ENCODE results near the gene FPGS.

The FPGS gene

DNA sequence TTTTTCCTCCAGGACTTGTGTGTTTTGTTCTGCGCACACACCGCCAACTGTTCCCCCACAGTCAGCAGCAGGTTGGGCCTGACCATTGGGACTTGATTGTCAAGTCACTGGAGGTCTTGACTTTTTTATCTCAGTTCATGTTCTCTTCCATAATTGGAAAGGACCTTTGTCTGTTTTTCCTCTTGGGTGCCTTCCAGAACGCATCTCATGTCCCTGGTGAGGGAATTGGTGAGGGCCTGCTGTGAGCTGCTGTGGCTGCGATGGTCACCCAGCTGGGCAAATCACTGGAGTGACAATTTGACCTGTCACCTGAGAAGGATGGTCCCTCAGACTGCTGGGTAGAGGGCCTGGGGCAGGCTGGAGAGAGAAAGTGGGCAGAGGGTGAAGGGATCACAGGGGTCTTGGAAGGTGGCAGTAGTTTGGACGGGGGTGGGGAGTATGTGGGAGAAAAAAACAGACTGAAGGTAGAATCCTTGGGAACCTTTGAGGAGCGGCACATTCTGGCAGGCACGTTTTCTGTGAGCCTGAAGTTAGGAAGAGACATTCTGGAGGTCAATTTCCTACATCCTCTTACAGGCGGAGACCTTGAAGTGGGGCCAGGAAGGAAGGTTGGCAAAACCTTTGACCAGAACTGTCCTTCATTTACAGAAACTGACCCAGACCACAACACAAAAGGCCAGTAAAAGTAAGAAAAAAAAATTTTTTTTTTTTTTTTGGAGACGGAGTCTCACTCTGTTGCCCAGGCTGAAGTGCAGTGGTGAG lies 12.4 kb upstream of the FPGS start:
- no peak for DNase-seq

GRCh38 chr9:127791085-127791484 lies 11.6 kb upstream of the FPGS start:
- DNase-seq: no peak

- DNase-seq: no peak
Observed at GRCh38 chr9:127792417-127793031, 10.2 kb upstream of the FPGS start.

- DNase-seq: no peak
Observed at GRCh38 chr9:127793093-127793708, 9.5 kb upstream of the FPGS start.

DNA sequence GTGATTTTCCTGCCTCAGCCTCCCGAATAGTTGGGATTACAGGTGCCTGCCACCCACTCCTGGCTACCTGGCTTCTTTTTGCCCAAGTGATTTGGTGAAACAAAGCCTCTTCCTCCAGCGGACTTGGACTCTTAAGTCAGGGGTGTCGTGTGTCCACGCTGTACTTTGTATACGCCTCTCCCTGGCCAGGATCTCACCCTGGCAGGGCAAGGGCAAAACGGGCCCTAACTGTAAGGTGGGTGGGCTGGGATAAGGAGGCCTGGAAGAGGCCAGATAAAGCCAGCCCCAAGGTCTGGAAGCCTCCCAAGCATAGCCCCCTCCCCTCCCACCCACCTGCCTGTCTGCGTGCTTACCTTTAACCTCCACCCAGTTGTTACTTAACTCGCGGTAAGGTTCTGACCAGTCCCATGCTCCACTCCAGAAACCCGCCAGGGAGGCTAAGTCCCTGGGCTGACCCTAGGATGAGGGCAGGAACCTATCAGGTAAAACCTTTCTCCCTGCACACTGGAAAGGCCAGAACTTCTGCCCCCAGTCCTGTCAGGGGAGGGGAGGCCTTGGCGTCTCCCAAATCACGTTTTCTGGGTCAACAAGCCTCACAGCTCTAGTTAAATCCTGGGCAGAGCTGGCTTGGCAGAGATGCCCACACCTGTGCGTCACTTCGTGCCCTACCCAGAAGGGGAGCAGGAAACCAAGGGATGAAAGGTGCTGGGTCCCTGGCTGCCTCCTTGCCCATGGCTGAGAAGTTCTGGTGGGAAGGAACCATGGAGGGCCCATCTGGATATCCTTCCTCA lies 8.5 kb upstream of the FPGS start:
- no peak for DNase-seq

DNA sequence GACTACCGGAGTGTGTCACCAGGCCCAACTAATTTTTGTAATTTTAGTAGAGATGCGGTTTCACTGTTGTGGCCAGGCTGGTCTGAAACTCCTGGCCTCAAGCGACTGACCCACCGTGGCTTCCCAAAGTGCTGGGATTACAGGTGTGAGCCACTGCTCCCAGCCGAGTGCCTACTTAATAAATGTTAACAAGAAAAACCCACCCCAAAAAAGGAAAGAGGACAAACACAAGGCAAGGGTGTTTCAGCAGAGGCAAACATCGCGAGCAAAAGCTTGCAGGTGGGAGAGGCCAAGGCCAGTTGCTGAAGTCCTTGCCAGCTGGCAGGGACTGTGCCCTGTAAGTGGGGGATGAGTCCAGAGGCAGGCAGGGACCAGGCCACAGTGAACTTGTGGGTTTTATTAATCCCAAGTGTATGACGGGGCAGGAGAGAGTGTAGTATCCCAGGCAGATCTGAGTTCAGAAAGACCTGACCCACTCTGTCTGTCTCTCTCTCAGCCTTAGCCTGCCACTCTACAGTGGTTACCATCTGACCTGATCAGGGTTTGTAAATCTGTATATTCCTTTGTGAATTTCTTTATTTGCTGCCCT lies 6.4 kb upstream of the FPGS start:
- peak; percentile 76 for DNase-seq

DNA sequence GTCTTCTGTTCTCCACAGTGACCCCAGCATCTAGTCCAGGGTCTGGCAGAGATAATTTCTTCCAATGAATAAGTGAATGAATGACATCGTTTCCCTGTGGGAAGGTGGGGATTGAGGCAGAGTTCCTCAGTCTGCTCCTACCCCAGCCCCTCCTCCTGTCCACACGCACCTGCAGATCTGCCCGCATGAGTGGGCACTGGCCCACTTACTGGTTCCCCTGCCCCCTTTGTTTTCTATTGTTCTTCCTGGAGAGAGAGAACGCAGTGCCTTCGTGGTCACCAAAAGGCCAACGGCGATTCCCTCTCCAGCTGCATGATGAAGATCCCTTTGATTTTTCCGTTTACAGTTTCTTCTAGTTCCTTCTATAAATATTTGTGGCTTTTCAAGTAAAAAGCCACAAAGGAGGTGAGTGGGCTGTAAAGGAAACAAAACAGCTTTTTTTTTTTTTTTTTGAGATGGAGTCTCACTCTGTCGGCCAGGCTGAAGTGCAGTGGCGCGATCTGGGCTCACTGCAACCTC lies 5.8 kb upstream of the FPGS start:
- peak; percentile 63 for DNase-seq

- DNase-seq: no peak
Observed at GRCh38 chr9:127801955-127802575, 617 bp upstream of the FPGS start.

- DNase-seq: no peak
Observed at GRCh38 chr9:127803507-127804352, 1.0 kb downstream of the FPGS start.

- DNase-seq: no peak
Observed at GRCh38 chr9:127805620-127806019, 2.9 kb downstream of the FPGS start.

DNA sequence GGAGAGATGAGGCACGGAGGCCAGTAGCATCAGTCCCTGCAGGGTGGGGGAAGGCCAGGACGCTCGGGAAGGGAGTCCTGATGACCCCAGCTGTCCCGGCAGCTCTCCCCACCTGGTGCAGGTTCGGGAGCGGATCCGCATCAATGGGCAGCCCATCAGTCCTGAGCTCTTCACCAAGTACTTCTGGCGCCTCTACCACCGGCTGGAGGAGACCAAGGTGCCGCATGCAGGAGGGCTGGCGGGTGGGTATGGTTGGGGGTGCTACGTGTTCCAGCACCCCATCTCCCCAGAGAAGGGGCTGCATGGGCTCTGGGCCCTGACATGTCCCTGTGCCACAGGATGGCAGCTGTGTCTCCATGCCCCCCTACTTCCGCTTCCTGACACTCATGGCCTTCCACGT lies 4.2 kb downstream of the FPGS start:
- no peak for DNase-seq

DNA sequence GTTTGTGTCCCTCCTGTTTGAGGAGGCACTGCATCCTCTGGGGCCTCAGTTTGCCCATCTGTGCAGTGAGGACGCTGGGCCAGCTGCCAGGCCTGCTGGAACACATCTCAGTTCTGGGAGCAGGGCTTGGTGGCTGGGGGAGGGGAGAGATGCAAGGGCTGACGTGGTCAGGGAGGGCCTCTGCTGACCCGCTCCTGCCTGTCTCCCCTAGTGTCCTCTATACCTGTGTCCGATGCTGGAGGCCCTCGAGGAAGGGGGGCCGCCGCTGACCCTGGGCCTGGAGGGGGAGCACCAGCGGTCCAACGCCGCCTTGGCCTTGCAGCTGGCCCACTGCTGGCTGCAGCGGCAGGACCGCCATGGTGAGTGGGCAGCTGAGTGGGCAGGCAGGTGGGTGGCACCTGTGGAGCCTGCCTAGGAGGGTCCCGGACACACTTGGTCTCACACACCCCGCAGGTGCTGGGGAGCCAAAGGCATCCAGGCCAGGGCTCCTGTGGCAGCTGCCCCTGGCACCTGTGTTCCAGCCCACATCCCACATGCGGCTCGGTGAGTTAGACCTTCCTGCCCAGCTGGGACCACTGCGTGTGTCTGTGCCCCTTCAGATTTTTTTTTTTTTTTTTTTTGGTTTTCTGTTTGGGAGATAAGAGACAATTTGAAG lies 5.8 kb downstream of the FPGS start:
- no peak for DNase-seq

- DNase-seq: no peak
Observed at GRCh38 chr9:127809002-127809539, 6.4 kb downstream of the FPGS start.

GRCh38 chr9:127809540-127810377 lies 7.1 kb downstream of the FPGS start:
- DNase-seq: no peak

- no peak for DNase-seq
Observed at GRCh38 chr9:127810378-127811187, 7.9 kb downstream of the FPGS start.

DNA sequence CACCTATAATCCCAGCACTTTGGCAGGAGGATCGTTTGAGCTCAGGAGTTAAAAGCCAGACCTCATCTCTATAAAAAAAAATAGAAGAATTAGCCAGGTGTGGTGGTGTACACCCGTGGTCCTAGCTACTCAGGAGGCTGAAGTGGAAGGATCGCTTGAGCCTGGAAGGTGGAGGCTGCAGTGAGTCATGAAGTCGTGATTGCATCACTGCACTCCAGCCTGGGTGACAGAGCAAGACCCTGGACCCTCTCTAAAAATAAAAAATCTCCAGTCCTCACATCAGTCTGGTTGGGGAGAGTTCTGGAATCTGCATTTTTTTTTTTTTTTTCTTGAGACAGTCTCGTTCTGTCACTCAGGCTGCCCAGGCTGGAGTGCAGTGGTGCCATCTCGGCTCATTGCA lies 9.3 kb downstream of the FPGS start:
- DNase-seq: no peak

DNA sequence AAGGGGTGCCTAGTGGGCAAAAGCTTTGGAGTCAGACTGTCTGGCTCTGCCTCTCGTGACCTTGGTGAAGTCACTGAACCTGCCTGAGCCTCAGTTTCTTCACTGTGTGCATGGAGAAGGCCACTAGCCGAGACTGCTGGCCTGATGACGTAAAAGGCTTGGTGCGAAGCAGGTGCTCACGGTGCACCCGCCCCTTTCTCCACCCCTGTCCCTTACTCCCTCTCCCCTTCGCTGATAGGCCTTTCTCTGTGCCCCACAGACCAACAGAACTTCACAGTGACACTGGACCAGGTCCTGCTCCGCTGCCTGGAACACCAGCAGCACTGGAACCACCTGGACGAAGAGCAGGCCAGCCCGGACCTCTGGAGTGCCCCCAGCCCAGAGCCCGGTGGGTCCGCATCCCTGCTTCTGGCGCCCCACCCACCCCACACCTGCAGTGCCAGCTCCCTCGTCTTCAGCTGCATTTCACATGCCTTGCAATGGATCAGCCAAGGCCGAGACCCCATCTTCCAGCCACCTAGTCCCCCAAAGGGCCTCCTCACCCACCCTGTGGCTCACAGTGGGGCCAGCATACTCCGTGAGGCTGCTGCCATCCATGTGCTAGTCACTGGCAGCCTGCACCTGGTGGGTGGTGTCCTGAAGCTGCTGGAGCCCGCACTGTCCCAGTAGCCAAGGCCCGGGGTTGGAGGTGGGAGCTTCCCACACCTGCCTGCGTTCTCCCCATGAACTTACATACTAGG lies 10.4 kb downstream of the FPGS start:
- no peak for DNase-seq

DNA sequence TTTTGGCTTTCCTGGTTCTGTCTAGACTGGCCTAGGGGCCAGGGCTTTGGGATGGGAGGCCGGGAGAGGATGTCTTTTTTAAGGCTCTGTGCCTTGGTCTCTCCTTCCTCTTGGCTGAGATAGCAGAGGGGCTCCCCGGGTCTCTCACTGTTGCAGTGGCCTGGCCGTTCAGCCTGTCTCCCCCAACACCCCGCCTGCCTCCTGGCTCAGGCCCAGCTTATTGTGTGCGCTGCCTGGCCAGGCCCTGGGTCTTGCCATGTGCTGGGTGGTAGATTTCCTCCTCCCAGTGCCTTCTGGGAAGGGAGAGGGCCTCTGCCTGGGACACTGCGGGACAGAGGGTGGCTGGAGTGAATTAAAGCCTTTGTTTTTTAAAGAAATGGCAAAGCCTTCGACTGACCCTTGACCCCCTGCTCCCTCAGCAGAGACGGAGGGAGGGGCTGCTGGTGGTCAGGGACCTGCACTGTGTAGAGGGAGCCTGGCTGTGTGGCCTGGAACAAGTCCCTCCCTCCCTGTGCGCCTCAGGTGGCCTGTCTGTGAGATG lies 11.1 kb downstream of the FPGS start:
- DNase-seq: no peak

Measured in NCI-H1092 treated with DMSO at 0.1 percent for 48 hours (cell line).